ENCODE results near the gene OR1Q1.
"Not testable (repeated sequence)": the region's sequence is repeated elsewhere in the genome, so short reads cannot be mapped to it uniquely, and the experiment has no call there.

OR1Q1 gene, protein sequence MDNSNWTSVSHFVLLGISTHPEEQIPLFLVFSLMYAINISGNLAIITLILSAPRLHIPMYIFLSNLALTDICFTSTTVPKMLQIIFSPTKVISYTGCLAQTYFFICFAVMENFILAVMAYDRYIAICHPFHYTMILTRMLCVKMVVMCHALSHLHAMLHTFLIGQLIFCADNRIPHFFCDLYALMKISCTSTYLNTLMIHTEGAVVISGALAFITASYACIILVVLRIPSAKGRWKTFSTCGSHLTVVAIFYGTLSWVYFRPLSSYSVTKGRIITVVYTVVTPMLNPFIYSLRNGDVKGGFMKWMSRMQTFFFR

DNA sequence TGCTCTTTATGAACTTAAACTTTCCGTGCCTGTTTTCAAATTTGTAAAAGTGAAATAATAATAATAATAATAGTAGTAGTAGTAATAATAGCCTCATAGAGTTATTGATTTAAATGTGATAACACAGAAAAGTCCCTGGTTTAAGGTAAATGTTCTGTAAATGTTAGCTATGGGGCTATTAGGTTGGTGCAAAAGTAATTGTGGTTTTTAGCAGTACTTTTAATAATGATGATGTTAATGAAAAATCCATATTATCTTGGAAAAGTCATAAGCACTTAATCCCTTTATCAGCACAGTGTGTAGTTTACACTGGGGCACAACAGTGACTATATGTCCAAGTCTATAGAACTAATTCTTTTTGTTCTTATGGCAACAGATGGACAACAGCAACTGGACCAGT lies at the start of gene OR1Q1:
TSS of gene OR1Q1 (plus strand) at position 377 of the 400 bp plus-strand sequence. CDS start at position 377, 0 bp downstream.
- DNase-seq: no peak

DNA sequence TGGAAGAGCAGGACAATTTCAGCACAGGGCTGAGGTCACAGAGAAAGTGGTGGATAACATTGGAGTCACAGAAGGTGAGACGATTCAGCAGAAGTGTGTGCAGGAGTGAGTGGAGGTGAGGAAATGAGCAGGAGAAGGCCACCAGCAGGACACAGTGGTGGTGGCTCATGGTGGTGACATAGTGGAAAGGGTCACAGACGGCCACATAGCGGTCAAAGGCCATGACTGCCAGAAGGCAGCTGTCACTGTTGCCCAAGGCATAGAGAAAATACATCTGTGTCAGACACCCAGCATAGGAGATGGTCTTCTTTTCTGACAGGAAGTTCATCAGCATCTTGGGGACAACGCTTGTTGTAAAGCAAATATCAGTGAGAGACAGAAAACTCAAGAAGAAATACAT lies 46.6 kb upstream of the OR1Q1 start:
- DNase-seq: no peak

DNA sequence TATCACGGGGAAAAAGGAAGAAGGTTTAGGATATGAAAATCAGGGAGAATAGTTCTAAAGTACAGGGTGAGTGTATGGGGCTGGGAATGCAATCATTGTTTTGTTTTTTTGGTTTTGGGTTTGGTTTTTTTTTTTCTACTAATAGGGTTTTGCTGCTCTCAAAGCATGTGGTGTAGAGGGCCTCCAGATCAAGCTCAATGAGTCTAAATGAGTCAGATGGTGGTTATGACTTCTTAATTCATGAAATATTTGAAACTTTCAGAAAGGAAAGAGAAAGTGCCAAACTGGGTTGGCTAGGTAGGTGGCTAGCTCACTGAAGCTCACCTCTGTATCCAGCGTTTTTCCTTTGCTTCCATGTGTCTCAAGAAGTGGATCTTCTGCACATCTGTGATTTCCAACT lies 42.1 kb upstream of the OR1Q1 start:
- DNase-seq: no peak

DNA sequence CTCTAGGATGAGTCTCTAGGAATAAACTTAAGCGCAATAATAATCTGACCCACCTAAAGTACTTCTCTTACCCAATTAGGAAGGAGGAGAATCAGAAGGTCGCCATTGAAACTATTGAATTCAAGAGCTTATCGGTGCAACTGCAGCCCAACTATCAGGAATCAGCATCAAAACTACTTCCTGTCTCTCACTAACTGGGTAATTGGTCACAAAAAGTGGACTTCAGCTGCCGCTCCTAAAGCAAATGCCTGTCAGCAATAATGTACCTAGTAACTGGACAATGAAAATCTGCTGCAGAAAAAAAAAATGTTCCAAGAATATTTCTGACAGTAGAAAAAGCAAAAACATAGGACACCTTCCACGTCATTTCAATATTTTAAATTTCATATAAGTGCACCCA lies 34.7 kb upstream of the OR1Q1 start:
- DNase-seq: no peak

DNA sequence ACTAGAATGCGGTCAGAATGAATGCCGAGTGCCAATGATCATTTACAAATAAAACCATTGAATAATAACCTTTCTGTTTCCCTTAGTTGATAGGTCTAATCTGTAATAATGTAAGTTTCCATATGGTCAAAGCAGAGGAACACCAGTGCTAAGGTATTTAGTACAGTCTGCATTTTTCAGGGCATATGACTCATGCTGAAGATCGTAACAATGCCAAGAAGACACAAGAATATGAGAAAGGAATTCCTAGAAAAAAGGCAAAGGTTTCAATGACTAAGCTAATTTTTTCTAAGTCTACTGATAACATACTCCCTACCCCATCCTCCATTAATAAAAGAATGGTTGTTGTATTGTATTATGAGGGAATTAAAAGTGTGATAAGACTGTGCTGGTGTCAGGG lies 34.2 kb upstream of the OR1Q1 start:
- no peak for DNase-seq

DNA sequence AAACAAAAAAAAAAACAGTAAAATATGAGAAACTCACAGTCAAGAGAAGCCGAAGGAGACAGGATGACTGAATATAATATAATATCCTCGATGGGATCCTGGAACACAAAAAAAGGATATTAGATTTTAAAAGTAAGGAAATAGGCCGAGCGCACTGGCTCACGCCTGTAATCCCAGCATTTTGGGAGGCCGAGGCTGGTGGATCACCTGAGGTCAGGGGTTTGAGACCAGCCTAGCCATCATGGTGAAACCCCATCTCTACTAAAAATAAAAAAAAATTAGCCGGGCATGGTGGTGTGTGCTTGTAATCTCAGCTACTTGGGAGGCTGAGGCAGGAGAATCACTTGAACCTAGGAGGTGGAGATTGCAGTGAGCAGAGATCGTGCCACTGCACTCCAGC lies 31.3 kb upstream of the OR1Q1 start, which contains the start of gene OR1L8:
TSS of gene OR1L8 (minus strand) at position 101 of the 400 bp plus-strand sequence. CDS start 14,907 bp downstream, outside the sequence.
- DNase-seq: not testable (repeated sequence)

DNA sequence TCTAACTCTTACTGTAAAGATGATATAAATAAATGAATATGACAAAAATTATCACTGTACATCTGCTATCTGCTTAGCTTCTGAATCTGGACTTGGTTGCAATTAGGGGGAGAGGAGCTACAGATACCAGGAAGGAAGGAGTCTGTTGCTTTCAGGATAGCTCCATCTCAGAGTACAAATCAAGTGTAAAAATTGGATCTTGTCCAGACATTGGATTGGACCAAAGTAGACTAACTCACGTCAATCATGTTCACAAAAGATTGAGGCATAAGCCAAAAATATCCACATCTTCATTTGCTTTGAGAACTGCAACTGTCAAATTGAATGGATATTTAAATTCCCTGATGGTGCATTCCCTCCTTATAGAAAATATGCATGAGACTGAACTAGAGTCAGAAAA lies 8.8 kb upstream of the OR1Q1 start:
- DNase-seq: no peak

DNA sequence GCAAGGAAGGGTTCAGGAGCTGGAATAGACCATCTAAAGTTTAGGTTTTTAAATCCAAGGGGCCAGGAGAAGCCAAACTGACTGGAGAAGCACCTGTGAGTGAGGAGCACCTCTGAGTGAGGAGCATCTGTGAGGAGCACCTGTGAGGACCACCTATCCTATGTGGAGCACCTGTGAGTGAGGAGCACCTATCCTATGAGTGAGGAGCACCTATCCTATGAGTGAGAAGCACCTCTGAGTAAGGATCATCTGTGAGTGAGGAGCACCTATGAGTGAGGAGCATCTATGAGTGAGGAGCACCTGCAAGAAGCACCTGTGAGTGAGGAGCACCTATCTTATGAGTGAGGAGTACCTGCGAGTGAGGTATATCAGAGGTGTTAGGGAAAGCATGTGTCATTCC lies 8.0 kb upstream of the OR1Q1 start:
- no peak for DNase-seq

DNA sequence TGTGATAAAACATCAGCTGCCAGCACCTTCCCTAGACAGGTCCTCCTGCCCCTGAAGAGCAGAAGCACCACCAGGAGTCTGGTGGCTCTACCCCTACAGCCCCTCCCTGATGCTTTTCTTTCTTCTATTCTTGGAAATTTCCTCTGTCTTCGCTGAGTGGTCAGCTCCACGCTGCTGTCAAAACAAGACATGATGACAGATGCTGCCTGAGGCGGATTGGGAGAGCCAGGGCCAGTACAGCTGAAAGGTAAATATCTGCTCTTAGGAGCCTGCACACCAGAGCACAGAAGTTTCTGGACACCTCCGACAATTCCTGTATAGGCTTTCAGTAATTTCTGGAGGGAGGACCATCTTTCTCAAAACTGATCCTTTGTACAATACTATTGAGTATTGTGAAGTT lies 4.7 kb upstream of the OR1Q1 start:
- no peak for DNase-seq

DNA sequence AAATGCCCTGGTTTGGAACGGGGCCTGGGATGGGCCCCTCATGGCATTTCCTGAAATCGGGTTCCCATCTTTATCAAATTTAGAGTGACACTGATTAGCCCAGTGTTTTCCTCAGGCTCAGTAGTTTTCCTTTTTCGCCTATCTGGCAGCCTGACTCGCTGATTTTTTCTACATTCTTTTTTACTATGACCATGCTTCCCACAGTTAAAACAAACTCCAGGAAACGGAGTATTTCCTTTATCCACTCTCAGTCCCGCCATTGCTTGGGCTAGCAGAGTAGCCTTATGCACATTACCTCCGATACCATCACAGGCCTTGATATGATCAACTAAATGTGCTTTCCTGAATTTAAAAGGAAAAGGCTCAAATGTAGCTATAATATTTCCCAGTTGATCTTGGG lies 5.5 kb downstream of the OR1Q1 start:
- no peak for DNase-seq

DNA sequence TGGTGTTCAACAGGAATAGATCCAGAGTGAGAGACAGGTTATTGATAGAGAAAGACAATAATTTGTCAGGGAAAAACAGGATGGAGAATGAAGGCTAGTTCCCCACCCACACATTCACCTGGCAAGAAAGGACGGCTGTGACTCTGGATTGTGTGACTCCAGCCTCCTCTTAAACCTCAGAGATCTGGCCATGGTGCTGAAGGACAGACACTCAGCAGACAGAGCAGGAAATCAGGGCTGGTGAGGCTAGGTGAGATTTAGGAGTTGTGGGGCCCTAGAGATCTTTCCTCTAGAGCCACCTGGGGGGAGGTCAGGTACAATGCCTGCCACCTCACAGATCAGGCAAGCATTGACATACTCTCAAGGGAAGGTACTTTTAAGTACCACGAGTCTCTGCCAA lies 27.7 kb downstream of the OR1Q1 start:
- DNase-seq: no peak

DNA sequence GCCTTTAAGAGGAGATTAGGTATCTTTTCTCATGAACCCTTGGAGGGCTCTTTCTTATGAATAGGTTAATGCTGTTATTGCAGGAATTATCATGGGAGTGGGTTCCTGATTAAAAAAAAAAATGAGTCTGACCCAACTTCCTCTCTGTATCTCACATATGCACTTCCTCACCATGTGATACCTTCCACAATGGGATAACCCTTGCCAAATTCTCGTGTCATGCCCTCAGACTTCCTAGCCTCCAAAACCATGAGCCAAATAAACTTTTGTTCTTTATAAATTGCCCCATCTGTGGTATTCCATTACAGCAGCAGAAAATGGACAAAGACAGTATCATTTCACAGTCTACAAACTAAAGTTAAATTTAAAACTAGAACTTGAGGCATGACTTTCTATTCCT lies 41.8 kb downstream of the OR1Q1 start:
- DNase-seq: no peak

DNA sequence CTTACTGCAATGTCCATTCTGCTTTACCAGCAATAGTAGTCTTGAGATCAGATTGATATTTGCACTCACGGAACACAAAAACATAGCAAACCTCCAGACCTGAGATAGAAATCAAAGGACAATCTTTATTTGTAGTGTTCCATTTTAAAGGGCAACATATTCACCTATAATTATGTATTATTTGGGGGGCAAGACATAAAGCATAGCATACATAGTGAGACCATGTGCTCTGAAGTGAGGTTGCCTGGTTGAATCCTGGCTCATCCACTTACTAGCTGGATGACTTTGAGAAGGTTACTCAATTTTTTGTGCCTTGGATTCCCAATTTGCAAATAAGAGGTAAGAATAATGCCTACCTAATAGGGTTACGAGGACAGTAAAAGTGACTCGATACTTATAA lies 43.0 kb downstream of the OR1Q1 start, which contains the start of gene OR1B1:
TSS of gene OR1B1 (minus strand) at position 101 of the 400 bp plus-strand sequence.
- DNase-seq: no peak

DNA sequence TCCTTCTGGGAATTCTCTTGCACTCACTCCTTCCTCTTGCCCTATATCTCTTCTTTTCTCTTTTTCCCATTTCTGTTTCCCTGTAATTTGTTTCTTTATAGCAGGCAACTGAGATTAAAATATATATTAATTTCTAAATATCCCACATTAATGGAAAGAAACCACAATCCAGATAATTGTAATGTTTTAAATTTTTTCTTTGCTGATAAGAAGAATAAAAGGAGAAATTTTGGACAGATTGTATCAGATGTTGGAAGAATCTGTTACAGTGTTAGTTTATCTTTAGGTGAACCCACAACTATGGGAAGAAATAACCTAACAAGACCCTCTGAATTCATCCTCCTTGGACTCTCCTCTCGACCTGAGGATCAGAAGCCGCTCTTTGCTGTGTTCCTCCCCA lies 46.9 kb downstream of the OR1Q1 start, which contains the start of gene OR1L1:
TSS of gene OR1L1 (plus strand) at position 301 of the 400 bp plus-strand sequence. CDS start at position 301, 0 bp downstream.
- DNase-seq: no peak

Measured in NCI-H1092 (cell line).